Effector CD4-positive, alpha-beta T cell (primary cell): ENCODE data around the gene TGM1.
"Not testable (repeated sequence)": the region's sequence is repeated elsewhere in the genome, so short reads cannot be mapped to it uniquely, and the experiment has no call there.

Experiments used
- DNase-seq: peaks from one replicate; pipeline ENCODE4 v3.0.0-alpha.2; 2020

TGM1 gene

GRCh38 chr14:24232121-24232644, 30.8 kb downstream of the TGM1 start, which contains the start of gene NEDD8:
NEDD8 (minus strand) TSS chr14:24232367; CDS start chr14:24232267, 100 bp downstream.
- peak; percentile 86 for DNase-seq

GRCh38 chr14:24231263-24232120, 31.5 kb downstream of the TGM1 start:
- DNase-seq: no peak

GRCh38 chr14:24228902-24229301, 34.1 kb downstream of the TGM1 start:
- no peak for DNase-seq

GRCh38 chr14:24226473-24226872, 36.5 kb downstream of the TGM1 start:
- no peak for DNase-seq

GRCh38 chr14:24224618-24225071, 38.3 kb downstream of the TGM1 start:
- no peak for DNase-seq

- DNase-seq: not testable (repeated sequence)
Measured at GRCh38 chr14:24222987-24223386, 40.0 kb downstream of the TGM1 start.

GRCh38 chr14:24219521-24219920, 43.5 kb downstream of the TGM1 start:
- DNase-seq: no peak

GRCh38 chr14:24219080-24219479, 43.9 kb downstream of the TGM1 start:
- no peak for DNase-seq

- not testable (repeated sequence) for DNase-seq
Measured at GRCh38 chr14:24216876-24217275, 46.1 kb downstream of the TGM1 start.

GRCh38 chr14:24216345-24216699, 46.7 kb downstream of the TGM1 start:
- DNase-seq: no peak

GRCh38 chr14:24215495-24216344, 47.3 kb downstream of the TGM1 start, which contains the start of gene MDP1:
MDP1 (minus strand) TSS chr14:24216066; CDS start chr14:24215955, 111 bp downstream.
- peak; percentile 85 for DNase-seq

GRCh38 chr14:24213866-24214662, 48.9 kb downstream of the TGM1 start:
- DNase-seq: no peak

- peak; percentile 97 for DNase-seq
Measured at GRCh38 chr14:24212924-24213865, 49.8 kb downstream of the TGM1 start, which contains the start of gene CHMP4A. CHMP4A (minus strand) TSS chr14:24213488; CDS start chr14:24213439, 49 bp downstream.

- no peak for DNase-seq
Measured at GRCh38 chr14:24211311-24211710, 51.7 kb downstream of the TGM1 start.

GRCh38 chr14:24207625-24208024, 55.4 kb downstream of the TGM1 start:
- DNase-seq: no peak

- DNase-seq: no peak
Measured at GRCh38 chr14:24207104-24207551, 55.8 kb downstream of the TGM1 start.

GRCh38 chr14:24206260-24207103, 56.5 kb downstream of the TGM1 start:
- no peak for DNase-seq

- no peak for DNase-seq
Measured at GRCh38 chr14:24204163-24205146, 58.5 kb downstream of the TGM1 start.
